ENCODE measurements around the gene HTR3E. TPM values are rescaled to one million over a fixed set of nuclear protein-coding genes. Genes with fewer than 3 reads are reported as not detected.

Gene HTR3E
- total and polyA plus RNA-seq, 2 of the 13 experiments (the other 11 are each of a cell fraction or from before 2014, with no cell fraction given) = not detected

DNA sequence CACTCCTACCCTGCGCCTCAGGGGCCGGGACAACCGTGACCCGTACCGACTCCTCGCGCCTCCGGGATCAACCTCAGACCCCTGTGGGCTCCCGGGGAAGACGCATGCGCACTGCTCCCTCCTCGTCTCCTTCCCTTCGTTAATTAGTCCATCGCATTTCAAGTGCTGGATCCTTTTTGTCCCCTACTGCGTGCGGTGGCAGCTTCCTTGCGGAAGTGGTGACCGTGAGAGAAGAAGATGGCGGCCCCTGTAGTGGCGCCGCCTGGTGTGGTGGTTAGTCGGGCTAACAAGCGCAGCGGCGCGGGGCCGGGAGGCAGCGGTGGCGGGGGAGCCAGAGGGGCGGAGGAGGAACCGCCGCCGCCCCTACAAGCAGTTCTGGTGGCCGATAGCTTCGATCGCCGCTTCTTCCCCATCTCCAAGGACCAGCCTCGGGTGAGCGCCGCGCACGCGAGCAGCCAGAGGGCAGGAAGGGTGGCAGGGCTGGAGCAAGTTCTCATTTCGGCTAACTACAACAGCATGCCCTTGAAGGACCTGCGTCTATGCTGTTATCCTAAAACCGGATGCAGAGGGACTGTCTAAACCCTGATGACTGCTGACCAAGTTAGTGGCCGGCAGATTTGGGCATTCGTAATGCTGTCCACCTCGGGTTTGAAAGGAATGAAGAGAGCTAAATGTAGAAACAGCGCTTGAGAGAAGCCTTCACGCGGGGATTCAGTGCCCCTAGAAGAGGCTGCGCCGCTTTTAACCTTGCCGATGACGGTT lies 38.5 kb downstream of the HTR3E start, which contains the start of gene EIF2B5 (continued):
- TF ChIP-seq ZBTB46 (CRISPR knock-in tag; IDR thresholded peaks at IDR 0.05; ENCODE audit: borderline replicate concordance) (no peak), MXD4 (CRISPR knock-in tag; IDR thresholded peaks at IDR 0.05) (peak; percentile 67), PHF20 (CRISPR knock-in tag; IDR thresholded peaks at IDR 0.05) (peak; percentile 96), FIP1L1 (IDR thresholded peaks at IDR 0.05; ENCODE audit: borderline replicate concordance, insufficient read depth, low read depth, low read length) (no peak), ZNF280D (CRISPR knock-in tag; IDR thresholded peaks at IDR 0.05) (peak; percentile 61; the same call in 1 of the 2 replicates), XRCC5 (optimal IDR thresholded peaks at IDR 0.05; ENCODE audit: low read length) (peak; percentile 88), FOXO4 (CRISPR knock-in tag; conservative IDR thresholded peaks at IDR 0.05) (no peak; the same call in 1 of the 2 replicates), CEBPZ (IDR thresholded peaks at IDR 0.05; ENCODE audit: low read length) (no peak)
- TF ChIP-seq, protein P1, sequence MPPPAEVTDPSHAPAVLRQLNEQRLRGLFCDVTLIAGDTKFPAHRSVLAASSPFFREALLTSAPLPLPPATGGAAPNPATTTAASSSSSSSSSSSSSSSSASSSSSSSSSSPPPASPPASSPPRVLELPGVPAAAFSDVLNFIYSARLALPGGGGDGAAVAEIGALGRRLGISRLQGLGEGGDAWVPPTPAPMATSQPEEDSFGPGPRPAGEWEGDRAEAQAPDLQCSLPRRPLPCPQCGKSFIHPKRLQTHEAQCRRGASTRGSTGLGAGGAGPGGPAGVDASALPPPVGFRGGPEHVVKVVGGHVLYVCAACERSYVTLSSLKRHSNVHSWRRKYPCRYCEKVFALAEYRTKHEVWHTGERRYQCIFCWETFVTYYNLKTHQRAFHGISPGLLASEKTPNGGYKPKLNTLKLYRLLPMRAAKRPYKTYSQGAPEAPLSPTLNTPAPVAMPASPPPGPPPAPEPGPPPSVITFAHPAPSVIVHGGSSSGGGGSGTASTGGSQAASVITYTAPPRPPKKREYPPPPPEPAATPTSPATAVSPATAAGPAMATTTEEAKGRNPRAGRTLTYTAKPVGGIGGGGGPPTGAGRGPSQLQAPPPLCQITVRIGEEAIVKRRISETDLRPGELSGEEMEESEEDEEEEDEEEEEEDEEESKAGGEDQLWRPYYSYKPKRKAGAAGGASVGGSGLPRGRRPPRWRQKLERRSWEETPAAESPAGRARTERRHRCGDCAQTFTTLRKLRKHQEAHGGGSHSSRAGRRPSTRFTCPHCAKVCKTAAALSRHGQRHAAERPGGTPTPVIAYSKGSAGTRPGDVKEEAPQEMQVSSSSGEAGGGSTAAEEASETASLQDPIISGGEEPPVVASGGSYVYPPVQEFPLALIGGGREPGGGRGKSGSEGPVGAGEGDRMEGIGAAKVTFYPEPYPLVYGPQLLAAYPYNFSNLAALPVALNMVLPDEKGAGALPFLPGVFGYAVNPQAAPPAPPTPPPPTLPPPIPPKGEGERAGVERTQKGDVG (CRISPR knock-in tag; IDR thresholded peaks at IDR 0.05; ENCODE audit: borderline replicate concordance) = peak; percentile 10; the same call in 1 of the 2 replicates

Measured in HepG2 (cell line).